ENCODE results near the gene HTR6.
"Not testable (repeated sequence)": the region's sequence is repeated elsewhere in the genome, so short reads cannot be mapped to it uniquely, and the experiment has no call there.

The HTR6 gene

DNA sequence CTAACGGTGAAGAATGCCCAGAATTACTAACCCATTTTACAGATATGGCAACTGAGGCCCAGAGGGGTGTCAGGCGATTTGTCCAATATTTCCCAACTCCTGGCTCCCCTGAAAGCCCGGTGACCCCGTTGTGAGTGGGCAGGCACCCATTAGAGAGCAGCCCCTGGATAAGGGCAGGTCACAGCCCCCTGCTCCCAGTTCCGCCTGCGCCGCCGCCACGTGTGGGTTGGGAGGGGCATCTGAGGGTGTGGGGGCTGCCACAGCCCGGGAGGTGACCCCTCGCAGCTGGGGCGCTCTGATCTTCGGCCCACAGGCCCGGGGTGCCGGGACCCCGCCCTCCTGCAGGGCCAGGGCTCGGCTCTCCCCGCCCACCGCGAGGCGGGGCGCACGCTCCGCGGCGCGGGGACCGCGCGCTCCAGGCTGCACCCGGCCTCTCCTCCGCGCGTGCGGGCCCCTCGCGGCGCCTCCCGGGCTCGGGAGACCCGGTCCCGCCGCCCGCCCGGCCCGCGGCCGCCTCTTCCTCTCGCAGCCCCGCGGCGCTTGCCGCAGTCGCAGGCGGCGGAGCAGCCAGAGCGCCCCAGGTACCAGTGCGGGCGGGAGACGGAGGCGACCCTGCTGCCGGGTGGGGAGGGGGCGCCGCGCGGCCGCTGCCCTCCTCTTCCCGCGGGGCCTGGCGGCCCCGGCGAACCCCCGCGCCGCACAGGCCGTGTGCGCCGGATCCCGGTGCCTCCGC, at the start of gene HTR6:
Gene HTR6 (plus strand): TSS at position 423 of the 733 bp plus-strand sequence. CDS start 879 bp downstream, outside the sequence.
- peak; percentile 48 for DNase-seq (ENCODE audit: low spot score)

DNA sequence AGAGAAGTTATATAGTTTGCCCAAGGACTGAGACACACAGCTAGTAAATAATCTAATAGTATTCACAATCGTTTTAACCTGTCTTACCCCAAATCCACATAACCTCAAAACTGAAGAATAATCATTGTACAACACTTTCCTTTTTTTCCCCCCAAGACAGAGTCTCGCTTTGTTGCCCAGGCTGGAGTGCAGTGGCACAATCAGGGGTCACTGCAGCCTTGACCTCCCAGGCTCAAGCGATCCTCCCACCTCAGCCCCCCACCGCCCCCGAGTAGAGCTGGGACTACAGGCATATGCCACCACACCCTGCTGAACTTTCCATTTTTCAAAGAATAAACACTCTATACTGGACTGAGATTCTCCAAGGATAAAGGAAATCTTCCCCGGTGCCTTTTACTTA, 49.2 kb upstream of the HTR6 start:
- DNase-seq (ENCODE audit: low spot score), result no peak

DNA sequence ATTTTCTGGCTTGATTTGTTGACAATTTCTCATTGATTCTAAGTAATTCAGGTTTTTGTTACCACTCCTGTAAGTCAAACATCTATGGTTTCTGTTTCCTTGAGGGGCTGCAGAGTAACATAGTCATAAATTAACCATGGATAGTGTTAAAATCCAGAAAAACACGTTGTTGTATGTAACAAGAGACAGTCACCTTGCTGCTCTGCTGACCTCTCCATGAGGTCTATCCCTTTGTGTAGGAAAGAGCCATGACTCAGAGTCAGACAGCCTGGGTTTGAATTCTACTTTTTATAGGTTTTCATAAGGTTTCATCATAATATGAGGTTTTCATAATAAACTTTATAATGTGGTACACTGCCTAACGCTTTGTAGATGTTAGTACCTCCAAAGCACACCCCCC, 48.2 kb upstream of the HTR6 start:
- DNase-seq (ENCODE audit: low spot score), result no peak

DNA sequence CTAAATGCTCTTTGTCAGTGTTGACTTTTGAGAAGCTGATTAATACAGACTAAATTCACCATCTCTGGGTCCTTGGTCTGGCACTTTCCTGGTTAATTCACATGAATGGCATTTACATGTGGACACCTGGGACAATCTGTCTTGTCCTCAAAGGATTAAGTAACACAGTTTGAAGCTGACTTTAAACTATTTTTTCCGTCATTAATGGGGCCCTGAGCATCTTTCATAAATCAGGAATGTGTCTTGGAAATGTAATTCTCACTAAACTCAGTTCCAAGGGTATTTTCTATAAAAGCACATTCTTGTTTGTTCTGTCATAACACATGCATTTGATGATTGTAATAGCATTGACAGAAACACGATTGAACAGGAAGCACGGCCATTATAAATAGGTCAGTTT, 47.3 kb upstream of the HTR6 start:
- no peak for DNase-seq (ENCODE audit: low spot score)

DNA sequence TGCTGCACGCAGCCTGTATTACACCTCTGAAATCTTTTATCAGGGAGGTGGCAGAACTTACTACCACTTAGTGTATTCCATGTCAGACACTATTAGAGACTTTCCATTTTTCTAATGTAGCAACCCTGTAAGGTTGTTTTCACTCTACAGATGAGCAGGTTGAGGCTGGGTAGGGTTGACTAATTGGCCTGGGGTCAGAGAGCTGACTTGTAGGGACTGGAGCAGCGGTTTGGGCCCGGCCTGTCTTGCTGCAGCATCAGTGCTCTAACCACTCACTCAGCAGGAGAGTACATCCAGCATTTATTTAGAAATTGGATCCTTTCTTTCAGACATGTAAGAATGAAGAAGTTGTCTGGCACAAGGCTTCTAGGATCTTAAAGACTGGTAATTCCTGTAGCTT, 46.2 kb upstream of the HTR6 start:
- no peak for DNase-seq (ENCODE audit: low spot score)

DNA sequence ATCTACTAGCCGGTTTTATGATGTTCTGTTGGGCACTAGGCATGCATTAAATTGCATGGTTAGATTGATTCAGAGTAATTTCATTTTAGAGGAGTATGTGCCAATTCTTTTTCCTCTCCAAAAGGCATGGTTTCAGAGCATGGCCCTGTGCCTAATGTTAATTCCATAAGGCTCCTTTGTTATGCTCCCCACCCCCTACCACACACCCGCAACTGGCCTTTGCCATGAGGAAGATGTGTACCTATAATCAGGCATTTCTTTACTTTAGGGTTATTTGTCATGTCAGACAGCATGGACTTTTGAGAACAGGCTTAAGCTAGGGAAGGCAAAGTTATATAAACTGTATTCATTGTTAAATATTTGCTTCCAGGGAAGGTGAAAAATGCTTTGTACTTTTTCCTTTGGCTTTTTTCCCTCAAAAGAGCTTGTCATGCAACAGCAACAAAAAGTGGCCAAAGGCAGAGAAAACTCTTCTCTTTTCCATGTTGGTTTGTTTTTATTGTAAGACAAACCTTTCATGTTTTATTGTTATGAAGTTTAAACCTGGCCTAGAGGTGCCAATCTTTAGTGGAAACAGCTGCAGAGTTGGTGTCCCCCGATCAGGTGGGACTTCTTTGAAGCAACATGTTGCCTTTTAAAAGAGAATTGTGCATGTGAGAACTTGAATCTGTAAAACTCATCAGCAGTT, 44.8 kb upstream of the HTR6 start:
- no peak for DNase-seq (ENCODE audit: low spot score)

DNA sequence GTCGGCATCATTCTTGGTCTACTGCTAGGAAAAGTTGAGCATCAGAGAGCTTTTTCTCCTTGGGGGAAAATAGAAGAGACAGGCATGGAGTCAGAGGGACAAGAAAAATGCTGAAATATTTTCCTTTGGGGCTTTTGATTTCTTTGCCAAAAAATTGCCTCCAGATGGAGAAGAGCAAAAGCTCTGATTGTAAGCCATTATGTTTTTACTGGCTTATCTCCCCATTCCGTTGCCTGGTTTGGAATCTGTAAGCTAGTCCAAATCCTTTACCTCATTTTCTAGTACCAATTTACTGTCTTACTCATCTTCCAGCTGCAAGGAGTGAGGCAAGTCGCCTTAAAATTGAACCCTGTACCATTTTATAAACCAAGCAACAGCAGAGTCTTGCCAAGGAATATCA, 43.9 kb upstream of the HTR6 start:
- DNase-seq (ENCODE audit: low spot score), result no peak

DNA sequence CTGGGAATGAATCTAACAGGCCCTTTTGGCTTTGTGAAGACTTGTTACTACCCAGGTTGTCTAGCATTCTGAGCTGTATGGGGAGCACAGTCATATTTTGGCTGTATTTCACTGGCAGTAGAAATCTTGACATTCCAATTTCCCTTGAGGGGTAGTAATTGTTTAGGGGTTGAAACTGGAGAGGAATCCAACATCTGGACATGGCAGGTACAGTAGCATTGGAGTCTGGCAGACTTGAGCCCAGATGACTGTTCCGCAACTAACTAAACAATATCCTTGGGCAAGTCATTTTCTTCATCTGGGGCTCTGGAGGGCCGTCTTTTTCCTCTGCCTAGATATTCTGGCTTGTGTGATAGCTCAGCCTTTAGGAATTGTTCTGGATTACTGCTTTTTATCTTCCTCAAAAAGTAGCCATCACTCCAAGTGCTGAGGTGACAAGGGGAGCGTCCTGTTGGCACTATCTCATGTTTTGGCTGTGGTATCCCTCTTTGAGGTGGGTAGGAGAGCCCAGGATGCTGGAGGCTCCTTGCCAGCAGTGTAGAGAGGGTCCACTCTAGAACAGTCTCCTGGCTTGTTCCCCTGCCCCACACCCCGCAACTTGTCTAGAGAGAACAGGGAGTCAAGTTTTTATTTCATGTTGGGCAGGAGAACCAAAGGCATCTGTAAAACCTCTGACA, 43.3 kb upstream of the HTR6 start:
- no peak for DNase-seq (ENCODE audit: low spot score)

DNA sequence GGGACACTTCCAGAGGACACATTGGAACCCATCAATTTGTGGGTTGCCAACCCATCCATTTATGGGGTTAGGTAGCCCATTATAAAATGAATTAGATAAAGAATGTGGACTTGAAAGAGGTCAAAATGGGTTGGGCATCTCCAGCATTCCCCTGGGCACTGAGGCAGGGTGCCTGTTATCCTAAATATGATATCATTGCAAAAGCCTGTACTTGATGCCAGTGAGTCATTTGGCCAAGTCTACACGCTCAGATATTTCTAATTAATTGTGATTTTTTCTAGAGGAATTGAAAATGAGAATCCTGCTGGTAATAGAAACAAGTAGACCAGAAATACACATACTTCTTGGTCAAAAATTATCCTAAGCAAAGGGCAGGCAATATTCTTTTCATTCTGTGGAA, 42.5 kb upstream of the HTR6 start:
- DNase-seq (ENCODE audit: low spot score), result no peak

DNA sequence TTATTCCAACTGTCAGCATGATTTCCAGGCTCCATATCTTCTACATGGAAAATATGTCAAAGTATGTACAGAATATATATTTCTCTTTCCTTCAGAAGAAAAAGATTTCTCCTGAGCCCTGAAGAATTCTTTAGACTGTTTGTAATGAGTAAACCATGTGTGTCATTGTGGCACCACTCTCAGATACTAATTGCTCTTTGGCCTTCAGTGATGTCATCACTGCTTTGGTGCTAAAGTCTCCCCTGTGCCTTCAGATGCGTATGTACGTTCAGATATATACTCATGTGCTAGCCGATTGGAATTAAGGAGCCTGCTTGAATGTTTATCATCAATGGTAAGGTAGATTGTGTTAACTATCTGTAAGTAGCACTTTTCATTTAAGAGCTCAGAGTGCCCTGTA, 41.2 kb upstream of the HTR6 start:
- DNase-seq (ENCODE audit: low spot score), result no peak

DNA sequence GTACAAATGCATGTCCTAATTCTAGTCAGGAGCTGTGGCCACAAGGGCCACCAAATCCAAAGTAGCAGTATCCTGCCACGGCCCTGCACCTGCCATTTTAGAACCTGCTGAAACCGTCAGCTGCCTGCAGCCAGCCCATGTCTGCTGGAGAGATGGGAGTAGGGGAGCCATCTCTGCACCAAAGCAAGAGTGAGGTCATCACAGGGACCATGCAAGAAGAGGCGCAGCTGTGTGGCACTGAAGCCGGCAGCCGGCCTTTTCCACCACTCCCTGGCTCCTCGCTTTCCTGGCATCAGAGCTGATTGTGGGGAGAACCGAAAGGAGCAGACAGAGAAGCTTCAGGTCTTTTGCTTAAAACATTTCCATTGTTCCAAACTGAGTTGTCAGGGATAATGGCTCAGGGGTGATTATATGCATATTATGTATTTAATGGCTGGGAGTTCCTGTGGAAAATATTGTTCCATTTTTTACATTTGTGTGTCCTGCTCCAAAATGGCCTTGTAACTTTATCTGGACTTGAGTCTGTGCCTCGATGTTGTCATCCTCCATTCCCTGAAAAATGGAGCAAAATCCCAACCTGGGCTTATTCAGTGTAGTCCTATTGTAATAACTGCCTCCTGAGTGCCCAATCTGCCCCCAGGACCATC, 39.3 kb upstream of the HTR6 start:
- no peak for DNase-seq (ENCODE audit: low spot score)

DNA sequence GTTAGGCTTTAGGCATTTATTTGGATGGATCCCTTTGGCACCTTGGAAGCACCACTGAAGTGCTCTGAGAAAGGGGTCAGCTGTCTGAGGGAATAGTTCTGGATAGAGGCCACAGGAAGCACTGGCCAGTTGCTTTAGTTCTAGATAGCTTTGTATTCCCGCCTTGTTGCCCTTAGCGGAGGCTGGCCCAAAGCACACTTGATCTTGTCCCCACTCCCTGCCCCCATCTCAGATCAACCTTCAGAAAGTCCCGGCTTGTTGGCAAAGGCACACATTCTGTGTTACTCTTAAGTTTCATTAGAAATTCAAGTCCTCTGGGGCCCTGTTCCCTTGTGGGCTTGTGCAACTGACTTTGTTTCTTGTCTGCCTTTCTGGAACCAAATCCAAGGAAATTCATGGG, 35.8 kb upstream of the HTR6 start:
- DNase-seq (ENCODE audit: low spot score), result no peak

DNA sequence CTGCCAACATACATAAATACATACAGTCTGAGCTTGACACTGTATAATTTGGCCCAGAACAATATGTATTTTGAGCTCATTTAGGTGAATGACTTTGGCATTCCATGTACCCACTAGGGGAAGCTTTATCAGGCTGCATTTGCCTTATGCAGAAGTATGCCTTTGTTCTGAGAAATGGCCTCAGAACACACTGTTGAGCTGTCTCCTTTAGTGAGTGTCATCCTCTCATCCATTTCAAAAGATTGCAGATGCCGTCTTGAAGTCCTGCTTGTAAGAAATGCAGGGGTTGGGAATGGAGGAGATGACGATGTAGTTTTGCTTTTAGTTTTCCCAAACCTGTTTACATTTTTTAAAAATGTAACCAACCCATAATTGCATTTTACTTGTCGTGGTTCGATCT, 35.3 kb upstream of the HTR6 start:
- DNase-seq (ENCODE audit: low spot score), result no peak

DNA sequence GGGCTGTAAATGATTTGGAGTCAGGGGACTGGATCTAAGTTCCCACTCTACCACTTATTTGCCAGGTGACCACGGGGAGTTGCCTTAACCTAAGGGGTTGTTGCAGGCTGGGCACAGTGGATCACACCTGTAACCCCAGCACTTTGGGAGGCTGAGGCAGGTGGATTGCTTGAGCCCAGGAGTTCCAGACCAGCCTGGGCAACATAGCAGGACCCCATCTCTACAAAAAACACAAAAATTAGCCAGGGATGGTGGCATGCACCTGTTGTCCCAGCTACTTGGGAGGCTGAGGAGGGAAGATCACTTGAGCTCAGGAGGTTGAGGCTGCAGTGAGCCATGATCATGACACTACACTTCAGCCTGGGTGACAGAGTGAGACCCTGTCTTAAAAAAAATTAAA, 34.5 kb upstream of the HTR6 start:
- DNase-seq (ENCODE audit: low spot score), result not testable (repeated sequence)

DNA sequence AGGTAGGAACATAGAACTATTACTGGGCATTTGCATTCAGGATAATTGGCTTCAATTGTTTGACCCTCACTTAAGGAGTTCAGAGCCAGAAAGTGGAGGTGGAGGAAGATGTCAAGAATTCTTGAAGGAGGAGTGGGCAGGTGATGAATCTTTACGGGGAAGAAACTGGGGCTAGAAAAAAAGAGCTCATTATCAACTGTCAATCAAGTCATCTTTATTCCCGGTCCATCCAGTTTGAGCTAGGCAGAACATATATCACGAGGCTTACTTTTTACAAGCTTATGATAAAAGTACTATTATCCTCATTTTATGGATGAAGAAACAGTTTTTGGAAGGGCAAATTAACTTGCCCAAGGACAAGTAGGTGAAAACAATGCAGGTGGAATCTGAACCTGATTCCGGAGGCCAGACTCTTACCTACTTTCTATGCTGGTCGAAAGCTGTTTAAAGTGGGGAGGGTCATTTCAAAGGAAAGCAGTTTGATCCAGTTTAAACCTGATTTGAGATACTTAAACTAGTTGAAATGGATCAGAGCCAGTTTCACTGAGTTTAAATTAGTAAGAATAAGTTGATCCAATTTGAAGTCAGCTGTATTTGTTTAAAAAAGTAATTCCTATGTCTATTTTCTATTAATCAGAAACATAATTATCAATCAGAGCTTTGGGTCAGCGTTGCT, 33.8 kb upstream of the HTR6 start:
- DNase-seq (ENCODE audit: low spot score), result no peak

DNA sequence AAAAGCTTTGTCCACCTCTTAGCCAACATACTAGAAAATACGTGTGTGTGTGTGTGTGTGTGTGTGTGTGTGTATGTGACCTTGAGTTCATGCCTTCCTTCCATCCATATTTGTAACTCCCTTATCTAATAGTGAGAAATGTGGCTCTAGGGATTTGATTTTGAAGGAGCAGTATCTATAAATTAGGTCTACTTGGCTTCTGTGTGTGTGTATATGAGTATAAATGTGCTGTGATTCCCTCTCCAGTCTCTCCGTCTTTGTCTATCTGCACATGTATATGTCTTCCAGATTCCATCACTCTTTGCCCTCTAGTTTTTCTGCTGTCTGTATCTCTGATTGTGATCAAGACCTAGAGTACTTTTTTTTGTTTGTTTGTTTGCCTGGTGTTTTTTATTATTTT, 32.5 kb upstream of the HTR6 start:
- no peak for DNase-seq (ENCODE audit: low spot score)

DNA sequence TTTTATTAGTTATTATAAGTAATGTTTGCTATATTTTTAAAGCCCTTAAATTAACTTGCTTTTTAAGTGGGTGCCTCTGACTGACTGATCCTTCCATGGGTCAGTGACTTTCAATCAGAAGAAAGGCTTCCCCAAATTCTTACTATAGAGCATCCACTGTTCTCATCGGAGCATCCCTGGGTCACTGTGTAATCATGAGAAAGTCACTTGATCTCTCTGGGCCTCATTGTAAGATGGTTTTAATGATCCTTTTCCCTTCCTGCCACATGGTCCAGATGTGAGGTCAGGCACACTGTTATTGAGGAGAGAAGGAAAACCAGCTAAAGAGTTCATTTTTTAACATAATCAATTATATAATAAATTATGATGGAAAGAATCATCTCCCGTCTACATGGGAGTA, 31.6 kb upstream of the HTR6 start:
- no peak for DNase-seq (ENCODE audit: low spot score)

DNA sequence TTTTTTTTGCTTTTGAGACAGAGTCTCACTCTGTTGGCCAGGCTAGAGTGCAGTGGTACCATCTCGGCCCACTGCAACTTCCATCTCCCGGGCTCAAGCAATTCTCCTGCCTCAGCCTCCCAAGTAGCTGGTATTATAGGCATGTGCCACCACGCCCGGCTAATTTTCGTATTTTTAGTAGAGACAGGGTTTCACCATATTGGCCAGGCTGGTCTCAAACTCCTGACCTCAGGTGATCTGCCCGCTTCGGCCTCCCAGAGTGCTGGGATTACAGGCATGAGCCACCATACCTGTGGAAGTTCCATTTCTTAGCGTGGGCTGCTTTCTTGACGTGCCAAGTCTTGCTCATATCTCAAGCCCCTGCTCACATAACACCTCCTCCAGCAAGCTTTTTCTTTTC, 29.6 kb upstream of the HTR6 start:
- not testable (repeated sequence) for DNase-seq (ENCODE audit: low spot score)

DNA sequence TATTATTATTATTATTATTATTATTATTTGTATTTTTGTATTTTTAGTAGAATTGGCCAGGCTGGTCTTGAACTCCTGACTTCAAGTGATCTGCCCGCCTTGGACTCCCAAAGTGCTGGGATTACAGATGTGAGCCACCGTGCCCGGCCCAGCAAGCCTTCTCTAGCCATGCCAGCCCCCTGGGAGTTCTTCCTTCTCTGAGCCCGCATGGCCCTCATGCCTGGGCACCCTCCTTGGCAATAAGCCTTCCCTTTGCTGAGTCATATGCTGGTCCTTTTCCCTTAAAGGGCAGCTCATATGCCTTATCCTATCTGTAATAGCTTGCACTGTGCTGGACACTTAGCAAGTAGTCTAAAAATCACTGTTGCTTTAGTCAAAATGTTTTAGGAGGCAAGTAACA, 29.0 kb upstream of the HTR6 start:
- DNase-seq (ENCODE audit: low spot score), result no peak

DNA sequence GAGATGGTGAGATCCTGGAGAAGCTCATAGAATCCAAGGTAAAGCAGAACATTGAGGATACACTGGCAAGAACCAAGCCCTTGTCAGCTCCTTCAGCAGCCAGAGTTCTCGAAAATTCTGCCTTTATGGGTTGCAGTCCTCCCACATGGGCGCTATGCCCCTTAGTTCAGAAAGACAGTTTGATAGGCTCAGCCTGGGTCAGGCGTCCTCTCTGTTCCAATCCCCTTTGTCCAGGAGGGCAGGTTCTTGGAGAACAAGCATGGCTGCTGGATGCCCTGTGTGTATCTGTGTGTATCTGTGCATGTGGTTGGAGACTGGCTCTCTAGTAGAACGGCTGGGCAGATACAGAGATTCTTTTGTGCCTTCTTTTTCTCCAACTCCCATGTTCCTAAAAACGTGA, 28.6 kb upstream of the HTR6 start:
- DNase-seq (ENCODE audit: low spot score), result no peak

DNA sequence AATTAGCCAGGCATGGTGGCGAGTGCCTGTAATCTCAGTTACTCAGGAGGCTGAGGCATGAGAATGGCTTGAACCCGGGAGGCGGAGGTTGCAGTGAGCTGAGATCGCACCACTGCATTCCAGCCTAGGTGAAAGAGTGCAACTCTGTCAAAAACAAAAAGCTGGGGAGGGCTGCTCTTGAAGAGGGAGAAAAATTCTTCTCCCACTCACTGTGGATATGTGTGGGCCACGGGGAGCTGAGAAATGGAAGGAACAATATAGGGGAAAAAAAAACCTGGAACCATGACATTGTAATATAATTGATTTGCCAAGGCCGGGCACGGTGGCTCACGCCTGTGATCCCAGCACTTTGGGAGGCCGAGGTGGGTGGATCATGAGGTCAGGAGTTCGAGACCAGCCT, 27.9 kb upstream of the HTR6 start:
- not testable (repeated sequence) for DNase-seq (ENCODE audit: low spot score)

DNA sequence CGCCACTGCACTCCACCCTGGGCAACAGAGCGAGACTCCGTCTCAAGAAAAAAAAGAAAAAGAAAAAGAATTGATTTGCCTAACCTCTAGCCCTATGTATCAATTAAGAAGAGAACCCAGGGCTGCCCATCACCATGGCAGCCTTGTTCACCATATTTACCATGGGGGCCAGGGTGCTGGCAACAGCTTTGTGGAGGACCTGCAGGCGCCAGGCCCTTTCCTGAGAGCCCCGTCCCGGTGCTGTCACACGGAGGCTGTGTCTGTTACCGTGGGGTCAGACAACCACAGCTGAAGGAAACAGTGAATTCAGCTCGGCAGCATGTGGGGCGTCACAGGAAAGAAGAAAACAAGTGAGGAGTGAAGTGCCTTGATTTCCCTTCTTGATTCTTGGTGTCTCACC, 27.1 kb upstream of the HTR6 start:
- no peak for DNase-seq (ENCODE audit: low spot score)

Measured in germinal center (tissue), 1 donor.